Activated CD4-positive, alpha-beta T cell treated with anti-CD3 and anti-CD28 coated beads for 24 hours (primary cell): ENCODE data around the gene AGTPBP1.
A peak's percentile ranks its signal among the peaks of the same experiment; 100 is the strongest.

Experiments
- DNase-seq, 2 donors: peaks; one replicate each; pipeline ENCODE4 v3.0.0-alpha.2; 2020; ENCODE audit warnings: low read depth in 2 of 2

The AGTPBP1 gene

DNA sequence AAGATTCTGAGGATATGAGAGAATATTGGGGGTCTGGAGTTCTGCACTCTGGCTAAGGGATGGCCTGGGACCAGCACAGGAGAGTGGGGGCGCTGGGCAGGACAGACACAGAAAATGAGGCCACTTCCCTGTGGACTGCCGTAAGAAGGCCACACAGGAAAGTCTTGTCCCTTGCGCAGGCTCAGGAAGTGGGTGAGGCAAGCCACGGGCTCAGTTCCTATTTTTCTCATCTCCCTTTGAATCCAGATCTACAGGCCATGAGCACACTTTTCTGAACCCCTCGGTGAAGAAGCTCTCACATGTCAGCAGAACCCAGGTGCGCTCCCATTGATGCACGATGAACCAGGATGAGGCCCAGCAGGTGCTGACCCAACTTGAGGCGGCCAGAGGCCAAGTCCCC is 207.4 kb downstream of the AGTPBP1 start:
- DNase-seq, result no peak

- DNase-seq, result no peak
These were observed 208.2 kb downstream of the AGTPBP1 start for GRCh38 chr9:85533538-85533937.

- DNase-seq, result no peak
These were observed 211.0 kb downstream of the AGTPBP1 start for GRCh38 chr9:85530721-85531120.

DNA sequence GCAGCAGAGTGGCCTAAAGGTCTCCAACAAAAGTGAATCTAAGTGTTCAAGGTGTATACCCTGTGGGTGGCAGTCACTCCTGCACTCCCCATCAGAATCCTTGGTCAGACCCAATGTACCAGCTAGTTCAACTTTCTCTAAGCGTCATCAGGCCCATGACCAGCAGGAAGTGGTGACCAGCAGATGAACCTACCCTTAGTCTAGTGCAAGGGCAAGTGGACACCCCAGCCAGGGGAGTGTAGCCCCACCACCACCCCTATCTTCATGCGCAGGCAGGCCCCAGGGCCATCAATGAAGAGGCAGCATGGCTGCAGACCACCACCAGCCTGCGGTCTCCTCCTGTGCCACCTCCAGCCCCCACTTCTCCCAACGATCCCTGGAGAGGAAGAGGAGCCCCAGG is 213.1 kb downstream of the AGTPBP1 start:
- DNase-seq, result no peak

DNA sequence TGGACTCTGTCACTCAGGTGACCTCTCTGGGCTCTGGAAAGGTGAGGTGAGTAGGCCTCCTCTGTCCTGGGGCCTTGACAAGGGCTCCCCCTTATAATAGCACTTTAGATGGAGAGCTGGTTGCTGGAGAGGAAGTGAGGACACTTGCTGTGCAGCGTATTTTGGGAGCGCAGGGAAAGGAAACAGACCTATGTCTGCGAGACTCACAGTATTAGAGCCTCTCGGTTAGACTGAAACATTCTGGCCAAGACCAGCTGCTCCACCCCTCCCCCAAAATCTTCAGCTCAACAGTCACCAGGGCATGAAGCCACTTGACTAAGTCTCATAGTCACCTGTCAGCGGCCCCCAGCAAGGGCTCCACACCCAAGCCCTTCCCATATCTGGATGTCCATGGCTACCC is 213.6 kb downstream of the AGTPBP1 start:
- no peak for DNase-seq

- no peak for DNase-seq
These were observed 214.3 kb downstream of the AGTPBP1 start for GRCh38 chr9:85527331-85528020.

- DNase-seq, result no peak
These were observed 217.2 kb downstream of the AGTPBP1 start for GRCh38 chr9:85524531-85524930.

DNA sequence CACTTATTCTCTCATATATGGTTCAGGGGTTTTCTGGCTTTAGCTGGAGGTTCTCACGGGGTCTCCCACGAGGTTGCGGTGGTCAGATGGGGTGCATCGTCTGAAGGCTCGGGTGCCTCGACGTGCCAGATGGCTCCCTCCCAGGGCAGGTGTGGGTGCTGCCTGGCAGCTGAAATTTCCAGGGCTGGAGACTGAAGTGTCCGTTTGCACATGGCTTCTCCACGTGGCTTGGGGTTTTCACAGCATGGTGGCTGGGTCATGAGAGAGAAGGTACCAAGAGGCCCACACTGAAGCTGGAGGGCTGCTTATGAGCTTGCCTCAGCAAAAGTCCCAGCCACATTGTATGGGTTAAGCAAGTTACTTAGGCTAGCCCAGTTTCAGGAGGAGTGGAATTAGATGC is 218.6 kb downstream of the AGTPBP1 start:
- no peak for DNase-seq

GRCh38 chr9:85522459-85523092 is 219.2 kb downstream of the AGTPBP1 start:
- peak in 1 of 2 donors; percentile 6 for DNase-seq

GRCh38 chr9:85521371-85522197 is 220.2 kb downstream of the AGTPBP1 start:
- DNase-seq, result no peak

DNA sequence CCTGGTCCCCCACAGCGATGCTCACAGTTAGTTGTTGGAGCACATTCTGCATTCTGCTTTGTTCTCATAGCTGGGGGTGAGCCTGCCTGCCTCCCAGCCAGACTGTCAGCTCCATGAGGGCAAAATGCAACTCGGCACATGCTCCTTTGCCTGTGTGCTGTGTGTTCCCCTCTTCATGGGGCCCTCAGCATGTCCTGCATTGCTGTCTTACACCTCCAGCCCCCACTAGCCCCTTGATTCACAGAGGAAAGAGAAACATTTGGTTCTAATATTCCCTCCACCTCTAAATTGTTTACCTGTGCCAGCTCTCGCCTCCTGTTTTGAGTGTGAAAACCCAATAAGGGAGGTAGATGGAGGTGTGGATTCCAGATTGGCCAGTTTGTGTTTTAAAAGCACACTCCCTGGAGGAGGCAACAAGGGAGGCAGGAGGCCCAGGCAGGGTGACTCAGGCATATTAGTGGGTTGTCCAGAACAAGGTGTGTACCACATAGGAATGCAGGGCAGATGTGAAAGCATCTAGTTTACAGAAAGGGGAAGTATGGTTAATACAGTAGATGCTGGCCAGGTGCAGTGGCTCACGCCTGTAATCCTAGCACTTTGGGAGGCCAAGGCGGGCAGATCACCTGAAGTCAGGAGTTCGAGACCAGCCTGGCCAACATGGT is 224.6 kb downstream of the AGTPBP1 start:
- no peak for DNase-seq

DNA sequence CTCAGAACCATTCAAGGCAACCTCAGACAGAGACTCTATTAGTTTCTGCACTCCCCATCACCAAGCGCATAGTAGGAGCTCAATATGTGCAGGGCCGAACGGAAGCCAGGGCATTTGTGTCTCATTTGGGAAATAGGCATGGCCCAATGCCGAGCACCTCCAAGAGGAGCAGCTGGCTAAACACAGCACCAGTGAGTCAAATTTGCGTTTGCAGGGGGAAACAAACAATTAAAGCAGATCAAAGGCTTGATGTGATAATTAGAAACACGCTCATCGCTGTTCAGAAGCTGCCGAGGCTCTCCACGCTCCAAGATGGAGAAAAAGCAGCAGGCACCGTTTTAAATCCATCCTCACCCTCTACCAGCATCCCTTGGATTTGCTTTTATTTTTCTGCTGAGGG is 225.3 kb downstream of the AGTPBP1 start:
- DNase-seq, result no peak

- DNase-seq, result no peak
These were observed 226.7 kb downstream of the AGTPBP1 start for GRCh38 chr9:85515021-85515420.

DNA sequence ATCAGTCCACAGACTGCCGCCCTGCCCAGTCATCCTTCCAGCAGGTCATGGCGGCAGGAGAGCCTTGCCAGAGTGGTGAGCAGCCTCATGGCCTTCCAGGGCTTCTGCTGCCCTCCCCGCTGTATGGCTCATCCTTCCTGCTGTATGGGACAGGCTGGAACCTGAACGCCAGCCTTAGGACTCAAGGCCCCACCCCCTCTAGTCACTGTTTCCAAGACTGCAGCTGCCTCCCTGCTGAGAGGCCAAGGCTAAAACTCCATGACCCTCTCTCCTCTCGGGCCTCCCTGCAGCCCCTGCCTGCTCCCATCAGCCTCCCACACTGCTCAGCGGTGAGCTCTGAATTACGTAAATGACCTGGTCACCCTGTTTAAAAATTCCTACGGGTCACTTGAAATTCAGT is 227.5 kb downstream of the AGTPBP1 start:
- no peak for DNase-seq

- DNase-seq, result no peak
These were observed 230.0 kb downstream of the AGTPBP1 start for GRCh38 chr9:85511746-85512145.

GRCh38 chr9:85510830-85511504 is 230.8 kb downstream of the AGTPBP1 start:
- no peak for DNase-seq

GRCh38 chr9:85508616-85509015 is 233.1 kb downstream of the AGTPBP1 start:
- no peak for DNase-seq

DNA sequence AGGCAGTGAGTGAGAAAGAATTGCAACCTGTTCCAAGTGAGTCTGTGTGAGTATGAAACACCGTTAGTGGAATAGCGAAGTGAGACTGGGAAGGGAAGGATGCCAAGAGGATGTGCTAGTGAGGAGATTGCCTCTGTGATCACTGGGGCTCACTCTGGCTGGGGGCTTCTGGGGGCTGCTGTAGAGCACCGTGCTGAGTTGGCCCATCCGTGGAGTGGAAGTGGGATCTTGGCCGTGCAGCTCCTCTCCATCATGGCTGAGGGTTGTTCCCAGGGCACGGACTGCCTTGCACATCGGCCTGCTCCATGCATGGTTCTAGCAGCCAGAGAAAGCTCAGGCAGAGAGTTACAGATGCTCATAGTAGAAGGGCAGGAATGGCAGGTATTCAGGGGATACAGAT is 236.1 kb downstream of the AGTPBP1 start:
- DNase-seq, result no peak

DNA sequence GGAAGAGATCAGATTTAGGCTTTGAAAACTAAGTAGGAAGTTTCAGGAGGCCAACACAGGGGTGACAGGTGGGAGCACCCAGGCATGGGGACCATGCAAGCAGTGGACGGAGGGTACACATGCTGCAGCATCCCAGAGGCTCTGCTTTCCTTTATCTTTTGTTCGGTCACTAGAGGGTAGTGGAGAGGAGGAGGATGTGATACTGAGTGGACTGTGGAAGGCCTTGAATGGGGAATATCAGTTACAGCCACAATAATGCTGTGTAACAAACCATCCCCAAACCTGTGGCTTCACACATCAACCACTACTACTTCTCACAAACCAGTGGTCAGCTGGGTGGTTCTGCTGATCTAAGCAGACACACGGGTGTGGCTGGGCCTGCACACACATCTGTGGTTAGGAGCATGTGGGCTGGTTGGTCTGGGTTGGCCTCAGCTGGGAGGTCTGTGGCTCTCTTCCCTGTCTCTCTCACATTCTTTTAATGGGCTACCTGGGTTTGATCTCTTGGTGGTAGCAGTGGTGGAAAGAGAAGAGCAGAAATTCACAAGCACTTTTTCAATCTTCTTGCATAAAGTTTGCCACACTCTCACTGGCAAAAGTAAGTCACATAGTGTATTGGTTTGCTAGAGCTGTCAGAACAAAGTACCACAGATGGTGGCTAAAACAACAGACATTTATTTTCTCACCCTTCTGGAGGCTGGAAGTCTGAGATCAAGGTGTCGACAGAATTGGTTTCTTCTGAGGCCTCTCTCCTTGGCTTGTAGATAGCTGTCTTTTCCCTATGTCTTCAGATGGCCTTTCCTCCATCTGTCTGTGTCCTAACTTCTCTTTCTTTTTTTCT is 238.7 kb downstream of the AGTPBP1 start:
- DNase-seq, result no peak

DNA sequence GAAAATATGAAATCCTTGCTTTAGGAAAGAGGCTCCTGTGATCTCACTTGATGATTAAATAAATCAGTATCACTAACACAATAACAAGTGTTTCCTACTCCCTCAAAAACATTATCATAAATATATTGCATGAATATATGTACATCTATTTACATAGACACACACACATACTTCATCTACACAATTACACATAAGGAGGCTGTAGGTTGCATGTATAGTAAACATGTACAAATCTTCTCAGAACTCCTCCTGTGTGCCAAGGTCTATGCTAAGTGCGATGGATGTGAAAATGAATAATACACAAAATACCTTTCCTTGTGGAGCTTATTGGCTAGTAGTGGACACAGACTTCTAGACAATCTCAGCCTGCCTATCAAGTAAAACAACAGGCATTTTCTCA is 239.9 kb downstream of the AGTPBP1 start:
- no peak for DNase-seq

DNA sequence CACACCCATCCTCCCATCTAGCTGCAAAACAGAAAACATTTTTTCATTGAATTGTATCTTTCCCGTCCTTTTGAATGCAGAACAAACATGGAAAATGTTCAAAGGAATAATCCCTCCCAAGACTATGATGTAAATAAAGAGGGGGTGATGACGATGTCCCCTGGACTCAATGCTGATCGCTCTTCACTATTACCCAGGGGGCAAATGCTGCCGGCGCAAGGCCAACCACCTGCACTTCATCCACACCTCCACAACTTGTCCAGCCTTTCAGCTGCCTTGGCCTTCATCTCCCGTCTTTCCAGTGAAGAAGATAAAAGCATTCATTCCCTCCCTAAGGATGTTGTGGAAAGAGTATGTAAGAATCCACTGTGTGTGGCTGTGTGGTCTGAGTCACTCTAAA is 240.3 kb downstream of the AGTPBP1 start:
- DNase-seq, result no peak
